Lower lobe of right lung (tissue), 2 donors: ENCODE measurements around the gene LIN7A. TPM values are rescaled to one million over a fixed set of nuclear protein-coding genes. Genes with fewer than 3 reads are reported as not detected.

ENCODE experiments used
- ATAC-seq, 2 donors: fragments of 200-7000 bp; cut with Tn5 transposase; one replicate each; pipeline ENCODE4 v1.9.1; 2020 to 2022; ENCODE audit warnings: mild to moderate bottlenecking in 2 of 2, moderate library complexity in 2 of 2
- DNase-seq: peaks from one replicate; pipeline ENCODE4 v3.0.0-alpha.2; 2020
- H3K27ac ChIP-seq: fragments of 200-600 bp; one replicate; pipeline ENCODE4 v1.8.0; 2022
- H3K27me3 ChIP-seq: fragments of 200-600 bp; one replicate; pipeline ENCODE4 v1.8.0; 2022; ENCODE audit warnings: low read depth
- H3K36me3 ChIP-seq: fragments of 200-600 bp; one replicate; pipeline ENCODE4 v1.8.0; 2022; ENCODE audit warnings: mild to moderate bottlenecking
- H3K4me1 ChIP-seq: fragments of 200-600 bp; one replicate; pipeline ENCODE4 v1.8.0; 2022
- H3K4me3 ChIP-seq: fragments of 200-600 bp; one replicate; pipeline ENCODE4 v1.8.0; 2022; ENCODE audit warnings: mild to moderate bottlenecking
- H3K9me3 ChIP-seq: fragments of 200-600 bp; one replicate; pipeline ENCODE4 v1.8.0; 2022
- intact Hi-C: fragments of 100-400 bp; cut with DNase I; formaldehyde crosslinking; loops from one replicate; pipeline ENCODE4 v1.11.0; 2022
- total RNA-seq: library from RNA; stranded (reverse); fragmentation: NEBNext Ultra II Directional; extraction: Animal tissue kit (Norgen Biotek cat#: 25700); gene quantifications from one replicate; pipeline ENCODE4 v1.2.1, GENCODE V29; 2021
- TF ChIP-seq, protein P1 (sequence below): fragments of 200-600 bp; IDR thresholded peaks from one replicate; pipeline ENCODE4 v1.8.0; 2022; ENCODE audit warnings: antibody characterized with exemption, mild to moderate bottlenecking
- donor health status: DM: no; HTN: yes; CAD: no; lungs with severe emphysema.

The LIN7A gene
- total RNA-seq, 1 donor from 2014 or later: 14.6 TPM

DNA sequence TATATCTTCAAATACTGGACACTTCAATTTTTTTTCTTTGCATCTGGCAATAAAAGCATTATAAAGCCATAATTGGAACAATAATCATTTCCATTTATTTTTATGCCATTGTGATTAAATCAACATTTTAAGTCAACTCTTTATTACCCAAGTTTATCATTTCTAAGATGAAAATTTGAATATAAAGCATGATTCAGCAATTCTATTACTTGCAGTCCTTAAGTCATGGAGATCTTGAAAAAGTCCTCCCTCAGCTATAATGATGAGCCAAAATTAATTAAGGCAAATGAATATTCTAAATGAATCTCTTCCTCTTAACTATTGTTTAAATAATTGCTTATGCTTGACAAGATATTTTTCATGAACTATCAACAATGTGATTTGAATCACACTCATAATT, 65.7 kb downstream of the LIN7A start:
- H3K36me3 ChIP-seq: no peaks in the 10 kb centered on the region
- no peak overlapping the region for H3K4me3 ChIP-seq
- no peaks in the 10 kb centered on the region for H3K4me1 ChIP-seq
- ATAC-seq: no peak
- intact Hi-C loops: no loop called here
- TF ChIP-seq, protein P1, sequence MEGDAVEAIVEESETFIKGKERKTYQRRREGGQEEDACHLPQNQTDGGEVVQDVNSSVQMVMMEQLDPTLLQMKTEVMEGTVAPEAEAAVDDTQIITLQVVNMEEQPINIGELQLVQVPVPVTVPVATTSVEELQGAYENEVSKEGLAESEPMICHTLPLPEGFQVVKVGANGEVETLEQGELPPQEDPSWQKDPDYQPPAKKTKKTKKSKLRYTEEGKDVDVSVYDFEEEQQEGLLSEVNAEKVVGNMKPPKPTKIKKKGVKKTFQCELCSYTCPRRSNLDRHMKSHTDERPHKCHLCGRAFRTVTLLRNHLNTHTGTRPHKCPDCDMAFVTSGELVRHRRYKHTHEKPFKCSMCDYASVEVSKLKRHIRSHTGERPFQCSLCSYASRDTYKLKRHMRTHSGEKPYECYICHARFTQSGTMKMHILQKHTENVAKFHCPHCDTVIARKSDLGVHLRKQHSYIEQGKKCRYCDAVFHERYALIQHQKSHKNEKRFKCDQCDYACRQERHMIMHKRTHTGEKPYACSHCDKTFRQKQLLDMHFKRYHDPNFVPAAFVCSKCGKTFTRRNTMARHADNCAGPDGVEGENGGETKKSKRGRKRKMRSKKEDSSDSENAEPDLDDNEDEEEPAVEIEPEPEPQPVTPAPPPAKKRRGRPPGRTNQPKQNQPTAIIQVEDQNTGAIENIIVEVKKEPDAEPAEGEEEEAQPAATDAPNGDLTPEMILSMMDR: no peak
- H3K9me3 ChIP-seq: no peaks in the 10 kb centered on the region
- no peak for DNase-seq
- no peaks in the 10 kb centered on the region for H3K27me3 ChIP-seq
- H3K27ac ChIP-seq: no peak overlapping the region

DNA sequence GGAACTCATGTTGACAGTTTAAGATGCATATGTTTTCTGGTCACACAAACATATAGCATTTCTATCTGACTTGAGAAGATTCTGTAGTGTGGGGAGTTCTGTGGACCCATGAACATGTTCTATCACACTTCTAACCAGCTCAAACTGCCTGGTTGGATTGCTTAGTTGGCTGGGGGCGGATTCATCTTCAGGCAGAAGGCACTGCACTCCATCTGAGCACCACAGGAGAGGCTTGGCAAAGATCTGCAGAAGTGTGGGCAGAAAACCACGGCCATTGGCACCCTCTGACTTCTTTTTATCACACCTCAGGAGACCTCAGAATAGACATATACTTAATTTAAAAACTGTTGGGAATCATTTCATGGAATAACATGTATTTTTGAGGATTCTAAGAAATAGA, 68.5 kb downstream of the LIN7A start:
- Histone ChIP-seq H3K4me1 (no peaks in the 10 kb centered on the region), H3K36me3 (no peaks in the 10 kb centered on the region), H3K9me3 (no peaks in the 10 kb centered on the region), H3K27ac (no peak overlapping the region), H3K4me3 (no peak overlapping the region), H3K27me3 (no peaks in the 10 kb centered on the region)
- DNase-seq (no peak), ATAC-seq (no peak)
- intact Hi-C loops: no loop called here
- TF ChIP-seq, protein P1: no peak

DNA sequence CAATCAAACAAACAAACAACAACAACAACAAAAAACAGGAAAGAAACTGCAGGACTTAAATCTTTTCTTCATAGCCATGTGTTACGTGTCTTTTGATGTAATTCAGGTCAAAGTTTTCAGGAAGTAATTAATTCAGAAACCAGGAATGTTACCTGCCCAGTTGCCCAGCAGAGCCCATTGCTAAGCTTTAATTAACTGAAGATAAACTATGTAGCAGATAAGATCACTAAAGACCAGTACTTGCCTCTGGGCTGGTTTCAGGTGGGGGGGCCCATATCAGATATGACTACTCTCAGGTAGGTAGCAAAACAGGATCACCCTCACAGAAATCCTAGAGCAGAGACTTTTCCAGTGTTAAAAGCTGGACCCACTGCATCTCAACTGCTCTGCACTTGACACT, 69.2 kb downstream of the LIN7A start:
- Histone ChIP-seq H3K27ac (no peak overlapping the region), H3K9me3 (no peaks in the 10 kb centered on the region), H3K4me3 (no peak overlapping the region), H3K27me3 (no peaks in the 10 kb centered on the region), H3K36me3 (no peaks in the 10 kb centered on the region), H3K4me1 (no peaks in the 10 kb centered on the region)
- ATAC-seq: no peak
- DNase-seq: no peak
- TF ChIP-seq, protein P1: no peak
- intact Hi-C loops: no loop called here

DNA sequence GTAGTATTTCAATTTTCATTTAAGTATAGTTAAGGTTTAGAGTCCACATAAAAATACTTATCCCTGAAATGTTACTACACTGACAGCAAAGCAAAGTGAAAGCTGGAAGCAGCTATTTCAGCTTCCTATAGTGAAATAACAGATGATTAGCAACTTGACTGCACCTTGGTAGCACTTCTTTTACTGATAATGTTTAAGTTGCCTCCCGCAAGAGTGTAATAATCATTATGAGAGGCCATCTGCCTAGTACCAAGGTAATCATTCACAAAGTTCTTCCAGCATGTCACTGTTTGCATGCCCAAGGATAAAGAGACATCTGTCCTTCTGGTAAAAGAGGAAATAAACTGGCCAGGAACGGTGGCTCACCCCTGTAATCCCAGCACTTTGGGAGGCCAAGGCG, 69.8 kb downstream of the LIN7A start:
- Histone ChIP-seq H3K9me3 (no peaks in the 10 kb centered on the region), H3K4me3 (no peak overlapping the region), H3K27ac (no peak overlapping the region), H3K4me1 (no peaks in the 10 kb centered on the region), H3K27me3 (no peaks in the 10 kb centered on the region), H3K36me3 (no peaks in the 10 kb centered on the region)
- DNase-seq: no peak
- intact Hi-C loops: no loop called here
- ATAC-seq: no peak
- TF ChIP-seq, protein P1: no peak

DNA sequence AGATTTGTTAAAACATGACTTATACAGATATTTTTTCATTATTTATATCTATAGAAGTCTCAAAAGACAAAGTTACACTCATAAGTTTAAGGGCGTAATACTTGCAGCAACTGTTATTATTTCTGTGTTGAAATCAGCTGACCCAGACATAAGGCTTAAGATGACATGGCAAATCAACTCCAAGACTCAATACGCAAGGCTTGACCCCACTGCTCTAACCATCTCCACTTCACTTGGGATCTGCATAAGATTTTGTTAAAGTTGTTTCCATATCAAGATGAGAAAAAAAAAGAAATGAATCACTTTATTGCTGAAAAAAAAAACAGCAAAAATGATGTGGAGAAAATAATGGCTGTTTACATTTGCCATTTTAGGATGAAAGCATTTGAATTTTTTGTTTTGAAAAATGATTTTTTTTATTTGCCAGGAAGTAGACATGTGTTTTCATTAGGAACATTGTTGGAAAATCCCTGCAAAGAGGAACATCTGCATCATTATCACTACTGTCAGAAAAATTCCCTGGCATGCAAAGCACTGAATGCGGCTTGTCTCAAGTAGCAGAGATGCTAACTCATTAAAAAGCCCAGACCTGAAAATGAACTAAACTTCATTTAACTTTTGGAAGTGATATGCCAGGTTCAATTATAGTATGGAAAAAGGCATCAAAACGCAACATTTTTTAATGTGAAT, 73.5 kb downstream of the LIN7A start:
- no peaks in the 10 kb centered on the region for H3K36me3 ChIP-seq
- no peaks in the 10 kb centered on the region for H3K9me3 ChIP-seq
- H3K4me3 ChIP-seq: no peak overlapping the region
- ATAC-seq: no peak
- H3K27me3 ChIP-seq: no peaks in the 10 kb centered on the region
- DNase-seq: no peak
- no peaks in the 10 kb centered on the region for H3K4me1 ChIP-seq
- TF ChIP-seq, protein P1: no peak
- no peak overlapping the region for H3K27ac ChIP-seq
- intact Hi-C loops: no loop called here
